Measurements from ENCODE around the gene NUDT21. TPM values are rescaled to one million over a fixed set of nuclear protein-coding genes. Genes with fewer than 3 reads are reported as not detected.

Gene NUDT21
- polyA plus RNA-seq, 1 of the 3 experiments (the other 2 are of a cell fraction): 42.2 TPM

GRCh38 chr16:56389554-56389953, 61.6 kb downstream of the NUDT21 start (continued):
- no peak for TF ChIP-seq CTCF (IDR thresholded peaks at IDR 0.05)
- peak; percentile 28 for TF ChIP-seq NFIC (IDR thresholded peaks at IDR 0.05; ENCODE audit: borderline replicate concordance)

- no peak overlapping the region for H2AFZ ChIP-seq (ENCODE audit: low read depth)
- H3K9me3 ChIP-seq: no peaks in the 10 kb centered on the region
- no peaks in the 10 kb centered on the region for H3K9me2 ChIP-seq
- H3K36me3 ChIP-seq (replicated peaks in 1 of 2; ENCODE audit: control insufficient read depth in 1 of 2, insufficient read depth in 2 of 2, low read length in 1 of 2): peaks cover 40 to 63% of the 10 kb centered on the region in 2 experiments
- ChIA-PET POLR2A (no interaction called here), CTCF (interaction anchor here (1.4 kb wide), 1 partner anchor 314 kb away, joined by 4 read pairs; no protein-coding TSS in a partner anchor)
- no peak overlapping the region for H3K27ac ChIP-seq (ENCODE audit: low read depth in 2 of 2, low read length in 1 of 2)
- H3K9ac ChIP-seq: no peak overlapping the region
- peaks cover 12% of the 10 kb centered on the region for H3F3A ChIP-seq (replicated peaks; ENCODE audit: insufficient read depth)
- no peaks in the 10 kb centered on the region for H4K20me1 ChIP-seq (ENCODE audit: insufficient read depth)
- TF ChIP-seq RCOR1 (IDR thresholded peaks at IDR 0.05; ENCODE audit: low read length) (no peak), YY1 (IDR thresholded peaks at IDR 0.05; ENCODE audit: low read depth) (no peak), EZH2phosphoT487 (IDR thresholded peaks at IDR 0.05; ENCODE audit: borderline replicate concordance, low read depth) (no peak), USF1 (IDR thresholded peaks at IDR 0.05; ENCODE audit: borderline replicate concordance, low read depth) (no peak), SIN3A (IDR thresholded peaks at IDR 0.05; ENCODE audit: borderline replicate concordance, low read depth, low read length) (no peak), FOSL2 (IDR thresholded peaks at IDR 0.05; ENCODE audit: borderline replicate concordance, low read depth) (no peak), MEF2A (IDR thresholded peaks at IDR 0.05; ENCODE audit: borderline replicate concordance, low read depth) (no peak)
- H3K4me3 ChIP-seq (ENCODE audit: low read depth in 2 of 2, low read length in 1 of 2): no peak overlapping the region
- H3K79me2 ChIP-seq (ENCODE audit: insufficient read depth): 0 out of 2 replicates have a peak, but pooled peaks cover 3% of the 10 kb centered on the region
- no peak for DNase-seq
- no peaks in the 10 kb centered on the region for H3K27me3 ChIP-seq (ENCODE audit: insufficient read depth)
- no peak overlapping the region for H3K4me2 ChIP-seq
- H3K4me1 ChIP-seq (ENCODE audit: control insufficient read depth in 1 of 2, insufficient read depth in 2 of 2, low read depth in 1 of 2, low read length in 1 of 2): peaks cover 0 to 5% of the 10 kb centered on the region in 2 experiments; a peak in 1 of 4 replicates
These were observed 62.9 kb downstream of the NUDT21 start for GRCh38 chr16:56388209-56388608.

- Histone ChIP-seq H2AFZ (ENCODE audit: low read depth) (no peak overlapping the region), H3K9ac (no peak overlapping the region), H3K9me3 (no peaks in the 10 kb centered on the region), H3K9me2 (no peaks in the 10 kb centered on the region), H3F3A (replicated peaks; ENCODE audit: insufficient read depth) (peaks cover 12% of the 10 kb centered on the region), H3K4me2 (no peak overlapping the region), H3K27me3 (ENCODE audit: insufficient read depth) (no peaks in the 10 kb centered on the region), H3K27ac (ENCODE audit: low read depth in 2 of 2, low read length in 1 of 2) (no peak overlapping the region), H3K4me3 (ENCODE audit: low read depth in 2 of 2, low read length in 1 of 2) (no peak overlapping the region), H3K36me3 (replicated peaks in 1 of 2; ENCODE audit: control insufficient read depth in 1 of 2, insufficient read depth in 2 of 2, low read length in 1 of 2) (peaks cover 43 to 71% of the 10 kb centered on the region in 2 experiments), H3K79me2 (ENCODE audit: insufficient read depth) (no peaks in the 10 kb centered on the region), H4K20me1 (ENCODE audit: insufficient read depth) (no peaks in the 10 kb centered on the region), H3K4me1 (ENCODE audit: control insufficient read depth in 1 of 2, insufficient read depth in 2 of 2, low read depth in 1 of 2, low read length in 1 of 2) (peaks cover 0 to 5% of the 10 kb centered on the region in 2 experiments; a peak in 1 of 4 replicates)
- ChIA-PET CTCF (interaction anchor here (1.4 kb wide), 1 partner anchor 315 kb away, joined by 4 read pairs; no protein-coding TSS in a partner anchor), POLR2A (no interaction called here)
- no peak for DNase-seq
- no peak for TF ChIP-seq MEF2A (IDR thresholded peaks at IDR 0.05; ENCODE audit: borderline replicate concordance, low read depth)
- TF ChIP-seq FOXM1 (IDR thresholded peaks at IDR 0.05; ENCODE audit: low read depth): no peak
- no peak for TF ChIP-seq ELF1 (IDR thresholded peaks at IDR 0.05)
- no peak for TF ChIP-seq GATA2 (CRISPR knock-in tag; IDR thresholded peaks at IDR 0.05)
- WGBS (ENCODE audit: low lambda C conversion rate): 97% methylated on average over 3 of the region's 3 CpGs
These were observed 63.7 kb downstream of the NUDT21 start for GRCh38 chr16:56387396-56387795.
